Subcutaneous abdominal adipose tissue (tissue), 5 donors: ENCODE measurements around the gene PRKD2.

Source experiments
- H3K27ac ChIP-seq: one replicate; pipeline ENCODE4 v1.7.0; 2013; ENCODE audit warnings: low read depth, mild to moderate bottlenecking, inconsistent platforms, low read length, moderate library complexity
- H3K27me3 ChIP-seq, 5 donors: one replicate each; pipeline ENCODE4 v1.7.0; 2013; ENCODE audit warnings: low read length in 5 of 5, inconsistent platforms in 1 of 5; ENCODE audit not compliant: control insufficient read depth in 5 of 5, insufficient read depth in 4 of 5
- H3K36me3 ChIP-seq, 5 donors: one replicate each; pipeline ENCODE4 v1.7.0; 2013; ENCODE audit warnings: low read length in 5 of 5; ENCODE audit not compliant: control insufficient read depth in 5 of 5, insufficient read depth in 5 of 5
- H3K4me1 ChIP-seq, 5 donors: one replicate each; pipeline ENCODE4 v1.7.0; 2013; ENCODE audit warnings: low read length in 5 of 5, mild to moderate bottlenecking in 3 of 5, moderate library complexity in 1 of 5; ENCODE audit not compliant: control insufficient read depth in 5 of 5, insufficient read depth in 5 of 5
- H3K4me3 ChIP-seq, 5 donors: one replicate each; pipeline ENCODE4 v1.7.0; 2013; ENCODE audit warnings: low read length in 5 of 5, low read depth in 1 of 5
- H3K9ac ChIP-seq, 5 donors: one replicate each; pipeline ENCODE4 v1.7.0; 2013; ENCODE audit warnings: low read length in 5 of 5, mild to moderate bottlenecking in 4 of 5, moderate library complexity in 3 of 5
- H3K9me3 ChIP-seq, 5 donors: one replicate each; pipeline ENCODE4 v1.7.0; 2013; ENCODE audit warnings: low read length in 5 of 5; ENCODE audit not compliant: control insufficient read depth in 5 of 5
- donor health status: healthy.
- donor health status: healthy.
- donor health status: healthy.
- donor health status: healthy.
- donor health status: healthy.

The PRKD2 gene

DNA sequence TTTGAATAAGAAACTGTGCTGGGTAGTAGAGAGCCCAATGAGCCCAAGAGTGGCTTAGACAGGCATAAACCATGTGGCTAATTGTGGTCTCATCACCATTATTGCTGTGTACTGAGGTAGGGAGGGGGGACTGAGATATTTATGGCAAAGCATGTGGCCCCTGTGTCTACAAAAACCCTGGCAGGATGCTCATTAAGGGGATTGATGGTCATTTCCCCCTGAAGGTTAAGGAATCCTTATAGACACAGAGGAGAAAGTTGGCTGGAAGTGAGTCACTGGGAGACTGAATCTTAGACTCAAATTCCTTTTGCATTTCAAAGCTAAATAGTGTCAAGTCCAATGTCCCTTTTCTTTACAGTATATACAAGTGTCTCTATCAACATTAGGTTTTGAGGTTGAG, 46.1 kb downstream of the PRKD2 start:
- Histone ChIP-seq H3K27me3 (no peaks in the 10 kb centered on the region), H3K4me1 (no peaks in the 10 kb centered on the region), H3K9me3 (no peaks in the 10 kb centered on the region), H3K27ac (no peak overlapping the region), H3K4me3 (no peak overlapping the region), H3K9ac (no peak overlapping the region), H3K36me3 (peaks cover 0 to 32% (median 23%) of the 10 kb centered on the region in 5 donors)

DNA sequence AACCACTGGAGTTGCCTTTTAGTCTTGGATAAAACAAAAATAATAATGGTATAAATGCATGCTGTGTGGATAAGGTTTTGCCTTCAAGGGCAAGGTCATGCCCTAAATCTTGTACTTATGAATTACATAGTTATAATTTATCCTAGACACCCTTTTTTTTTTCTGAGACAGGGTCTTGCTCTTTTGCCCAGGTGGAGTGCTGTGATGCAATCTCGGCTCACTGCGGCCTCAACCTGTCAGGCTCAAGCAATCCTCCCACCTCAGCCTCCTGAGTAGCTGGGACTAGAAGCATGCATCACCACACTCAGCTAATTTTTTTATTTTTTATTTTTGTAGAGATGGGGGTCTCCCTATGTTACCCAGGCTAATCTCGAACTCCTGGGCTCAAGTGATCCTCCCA, 48.3 kb downstream of the PRKD2 start:
- H3K9ac ChIP-seq = no peak overlapping the region
- H3K4me1 ChIP-seq = no peaks in the 10 kb centered on the region
- H3K27me3 ChIP-seq = peaks cover 0 to 2% (median 0%) of the 10 kb centered on the region in 5 donors
- H3K9me3 ChIP-seq = no peaks in the 10 kb centered on the region
- no peak overlapping the region for H3K4me3 ChIP-seq
- peaks cover 0 to 15% (median 9%) of the 10 kb centered on the region in 5 donors for H3K36me3 ChIP-seq
- H3K27ac ChIP-seq = no peak overlapping the region

DNA sequence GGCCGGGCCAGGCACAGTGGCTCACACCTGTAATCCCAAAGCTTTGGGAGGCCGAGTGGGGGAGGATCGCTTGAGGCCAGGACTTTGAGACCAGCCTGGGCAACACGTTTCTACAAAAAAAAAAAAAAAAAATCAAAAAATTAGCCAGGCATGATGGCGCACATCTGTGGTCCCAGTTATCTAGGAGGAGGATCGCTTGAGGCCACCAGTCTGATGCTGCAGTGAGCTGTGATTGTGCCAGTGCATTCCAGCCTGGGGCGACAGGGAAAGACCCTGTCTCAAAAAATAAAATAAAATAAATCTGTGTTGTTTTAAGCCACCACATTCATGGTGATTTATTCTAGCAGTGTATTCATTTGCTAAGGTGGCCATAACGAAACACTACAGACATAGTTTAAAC, 51.8 kb downstream of the PRKD2 start:
- H3K27me3 ChIP-seq = peaks cover under 1 to 8% (median 4%) of the 10 kb centered on the region in 5 donors
- H3K9me3 ChIP-seq = no peaks in the 10 kb centered on the region
- H3K4me1 ChIP-seq = peaks cover 0 to 15% (median 14%) of the 10 kb centered on the region in 5 donors
- no peak overlapping the region for H3K27ac ChIP-seq
- H3K9ac ChIP-seq = no peak overlapping the region
- H3K4me3 ChIP-seq = no peak overlapping the region
- no peaks in the 10 kb centered on the region for H3K36me3 ChIP-seq

DNA sequence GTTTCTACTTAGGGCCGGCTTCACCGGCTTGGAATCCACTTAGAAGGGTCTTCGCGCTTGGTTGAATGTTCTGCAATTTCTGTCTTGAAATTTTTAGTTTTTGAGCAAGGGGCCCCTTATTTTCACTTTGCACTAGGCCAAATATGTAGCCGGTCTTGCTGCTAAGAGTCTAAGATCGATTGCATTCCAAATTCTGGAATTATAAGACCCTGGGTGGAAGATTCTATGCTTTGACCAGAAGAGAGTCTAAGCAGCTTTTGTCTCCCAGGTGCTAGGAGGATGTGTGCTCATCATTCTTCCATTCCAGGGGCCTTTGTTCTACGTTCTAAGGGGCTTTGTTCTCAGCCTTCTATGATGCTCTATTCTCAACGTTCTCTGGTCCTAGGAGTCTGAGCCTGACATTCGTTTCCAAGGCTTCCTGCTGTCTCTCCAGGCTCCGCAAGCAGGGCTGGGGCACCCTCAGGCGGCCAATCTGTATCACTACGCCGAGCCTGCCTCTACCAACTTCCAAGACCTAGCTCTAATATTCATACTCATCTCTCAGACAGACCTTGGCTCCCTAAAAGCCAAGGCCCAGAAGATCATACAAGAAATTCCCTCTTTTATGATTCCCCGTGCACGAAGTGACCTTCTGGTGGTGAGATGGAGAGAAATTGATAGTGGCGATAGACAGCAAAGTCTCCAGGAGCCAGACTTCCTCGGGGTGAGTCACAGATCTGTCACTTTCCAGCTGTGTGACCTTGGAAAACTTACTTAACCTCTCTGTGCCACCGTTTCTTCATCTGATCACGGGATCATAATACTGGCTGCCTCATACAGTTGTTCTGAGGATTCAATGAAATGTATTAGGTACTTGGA, 55.0 kb downstream of the PRKD2 start:
- H3K27ac ChIP-seq = peak overlapping the region; percentile 59
- H3K9me3 ChIP-seq = no peaks in the 10 kb centered on the region
- peaks cover 13 to 21% (median 19%) of the 10 kb centered on the region in 5 donors for H3K27me3 ChIP-seq
- peak overlapping the region; percentile 47 to 64 (median 54) for H3K4me3 ChIP-seq
- peaks cover 0 to 26% (median 24%) of the 10 kb centered on the region in 5 donors for H3K4me1 ChIP-seq
- H3K36me3 ChIP-seq = no peaks in the 10 kb centered on the region
- H3K9ac ChIP-seq = peak overlapping the region in 1 of 5 donors; percentile 42

DNA sequence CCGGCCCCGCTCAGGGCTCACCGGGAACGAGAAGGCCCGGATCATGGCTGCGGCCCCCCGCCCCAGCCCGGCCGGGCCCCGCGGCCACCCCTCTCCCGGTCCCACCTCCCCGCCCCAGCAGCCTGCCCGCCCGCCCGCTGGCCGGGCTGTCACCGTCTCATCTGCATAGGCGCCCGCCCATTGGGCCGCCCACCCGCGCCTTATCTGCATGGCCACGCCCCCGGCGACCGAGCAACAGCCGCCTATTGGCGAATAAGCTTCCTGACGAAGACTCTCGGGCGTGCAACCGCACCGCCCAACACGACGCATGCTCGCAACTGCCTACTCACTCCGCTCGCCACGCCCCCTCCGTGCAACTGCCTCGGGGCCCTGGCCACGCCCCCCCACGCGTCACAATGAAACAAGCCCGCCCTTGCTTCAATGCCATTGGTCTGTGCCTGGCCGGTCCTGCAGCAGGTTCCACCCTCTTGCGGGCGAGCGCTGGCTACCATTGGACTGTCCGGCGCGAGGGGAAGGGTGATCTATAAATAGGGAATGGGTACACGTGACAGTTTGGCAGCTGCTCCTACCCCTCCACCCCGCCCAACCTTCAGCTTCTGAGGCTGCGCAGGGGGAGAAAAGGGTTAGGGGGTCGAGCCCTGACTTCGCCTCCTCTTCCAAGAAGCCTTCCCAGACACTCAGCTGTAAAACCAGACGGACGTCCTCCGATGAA, 55.7 kb downstream of the PRKD2 start, which contains the start of gene DACT3:
Gene DACT3 (minus strand): TSS at position 163 of the 712 bp plus-strand sequence. CDS start 118 bp downstream, at position 45.
- Histone ChIP-seq H3K4me1 (peaks cover 0 to 26% (median 24%) of the 10 kb centered on the region in 5 donors), H3K27ac (peak within 1 kb of the TSS; percentile 59)

DNA sequence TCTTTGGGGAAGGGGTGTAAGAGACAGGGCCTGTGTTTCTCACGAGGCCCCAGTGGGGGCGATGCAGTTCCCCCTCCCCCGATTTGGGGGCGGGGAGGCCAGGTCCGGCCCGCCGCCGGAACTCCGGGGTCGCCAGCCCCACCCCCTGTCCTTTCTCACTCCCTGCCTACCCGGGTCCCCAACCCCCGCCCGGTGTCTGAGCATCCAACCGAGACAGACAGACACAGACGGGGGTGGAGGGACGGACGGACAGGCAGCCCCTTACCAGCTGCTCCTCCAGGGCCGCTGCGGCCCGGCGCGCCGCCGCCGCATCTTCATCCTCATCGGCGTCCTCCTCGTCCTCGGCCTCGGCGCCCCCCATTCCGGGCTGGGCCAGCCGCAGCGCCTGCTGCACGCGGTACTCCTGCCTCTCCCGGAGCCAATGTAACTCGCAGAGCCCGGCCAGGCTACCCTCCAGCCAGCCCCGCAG, 56.3 kb downstream of the PRKD2 start:
- peak overlapping the region; percentile 29 to 82 (median 64) for H3K4me3 ChIP-seq
- H3K27me3 ChIP-seq = peaks cover 13 to 21% (median 19%) of the 10 kb centered on the region in 5 donors
- peaks cover 0 to 26% (median 24%) of the 10 kb centered on the region in 5 donors for H3K4me1 ChIP-seq
- no peak overlapping the region for H3K27ac ChIP-seq
- H3K9ac ChIP-seq = peak overlapping the region in 4 of 5 donors; percentile 51 to 72 (median 57)
- H3K9me3 ChIP-seq = no peaks in the 10 kb centered on the region
- H3K36me3 ChIP-seq = no peaks in the 10 kb centered on the region

More for the DNA sequence above, 55.7 kb downstream of the PRKD2 start, which contains the start of gene DACT3:
- Histone ChIP-seq H3K9me3 (no peaks in the 10 kb centered on the region), H3K27me3 (peaks cover 13 to 21% (median 19%) of the 10 kb centered on the region in 5 donors), H3K36me3 (no peaks in the 10 kb centered on the region), H3K9ac (peak within 1 kb of the TSS in 4 of 5 donors; percentile 51 to 72 (median 57)), H3K4me3 (peak within 1 kb of the TSS; percentile 57 to 82 (median 64))

DNA sequence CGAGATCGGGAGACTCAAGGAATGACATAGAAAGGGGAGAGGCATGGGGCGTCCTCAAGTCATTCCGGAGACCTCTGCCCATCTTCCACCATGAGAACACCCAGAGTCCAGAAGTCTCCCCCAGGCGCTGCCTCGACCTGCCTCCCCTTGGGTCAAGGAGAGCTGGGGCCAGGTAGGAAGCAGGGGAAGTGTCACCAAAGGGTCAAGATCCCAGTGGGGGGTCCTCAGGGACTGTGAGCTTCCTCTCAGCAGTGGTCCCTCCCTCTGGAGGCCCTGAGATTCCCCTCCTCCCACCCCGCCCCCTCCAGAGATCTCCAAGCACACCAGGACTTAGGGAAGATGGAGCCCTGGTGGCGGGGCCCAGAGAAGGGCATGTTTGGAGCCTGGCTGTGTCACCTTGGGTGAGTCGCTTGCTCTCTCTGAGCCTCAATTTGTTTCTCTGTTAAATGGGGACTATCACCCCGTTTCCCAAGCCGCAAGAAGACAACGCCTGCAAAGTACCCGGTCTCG, 56.9 kb downstream of the PRKD2 start:
- Histone ChIP-seq H3K9me3 (no peaks in the 10 kb centered on the region), H3K27me3 (peaks cover 13 to 21% (median 19%) of the 10 kb centered on the region in 5 donors), H3K4me1 (peaks cover 0 to 26% (median 24%) of the 10 kb centered on the region in 5 donors), H3K27ac (no peak overlapping the region), H3K4me3 (peak overlapping the region; percentile 29 to 82 (median 64)), H3K9ac (peak overlapping the region in 3 of 5 donors; percentile 51 to 72 (median 56)), H3K36me3 (no peaks in the 10 kb centered on the region)

DNA sequence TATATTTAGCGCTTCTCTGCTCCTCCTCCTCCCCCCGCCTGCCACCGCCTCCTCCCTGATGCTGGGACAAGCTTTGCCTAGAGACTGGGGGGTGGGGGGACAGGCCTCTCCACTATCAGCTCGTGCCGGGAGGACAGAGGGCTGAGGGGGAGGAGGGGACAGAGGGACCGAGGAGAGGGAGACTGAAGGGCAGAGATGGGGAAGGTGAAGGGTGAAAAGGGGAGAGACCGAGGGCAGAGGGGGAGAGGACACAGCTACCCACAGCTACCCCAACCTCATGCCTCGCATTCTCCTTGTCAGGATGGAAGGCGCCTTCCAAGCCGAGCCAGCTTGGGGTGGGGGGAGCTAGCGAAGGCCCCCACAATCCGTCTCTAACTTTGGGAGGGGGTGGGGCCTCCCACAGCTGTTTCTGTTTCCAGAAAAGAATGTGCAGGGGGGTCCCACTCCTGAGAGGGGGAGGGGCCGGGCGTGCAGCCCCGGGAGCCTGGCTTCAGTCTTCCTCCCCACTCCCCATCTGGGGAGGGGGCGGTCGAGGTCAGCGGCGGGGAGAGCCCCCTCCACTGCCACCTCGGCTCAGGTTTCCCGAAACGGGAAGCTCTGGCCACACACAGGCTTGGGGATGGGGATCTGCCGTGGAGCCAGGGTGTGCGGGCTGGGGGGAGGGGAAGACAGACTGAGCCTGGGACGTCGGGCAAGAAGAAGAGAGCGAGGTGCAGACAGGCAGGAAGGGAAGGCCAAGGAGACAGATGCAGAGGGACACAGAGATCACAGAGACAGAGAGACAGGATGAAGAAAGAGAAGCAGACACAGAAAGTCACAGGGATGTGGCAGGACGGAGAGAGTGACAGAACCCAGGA, 57.5 kb downstream of the PRKD2 start:
- no peaks in the 10 kb centered on the region for H3K36me3 ChIP-seq
- no peak overlapping the region for H3K27ac ChIP-seq
- H3K9me3 ChIP-seq = no peaks in the 10 kb centered on the region
- peaks cover 0 to 26% (median 24%) of the 10 kb centered on the region in 5 donors for H3K4me1 ChIP-seq
- peaks cover 13 to 22% (median 19%) of the 10 kb centered on the region in 5 donors for H3K27me3 ChIP-seq
- peak overlapping the region; percentile 22 to 74 (median 48) for H3K4me3 ChIP-seq
- peak overlapping the region in 1 of 5 donors; percentile 51 for H3K9ac ChIP-seq

DNA sequence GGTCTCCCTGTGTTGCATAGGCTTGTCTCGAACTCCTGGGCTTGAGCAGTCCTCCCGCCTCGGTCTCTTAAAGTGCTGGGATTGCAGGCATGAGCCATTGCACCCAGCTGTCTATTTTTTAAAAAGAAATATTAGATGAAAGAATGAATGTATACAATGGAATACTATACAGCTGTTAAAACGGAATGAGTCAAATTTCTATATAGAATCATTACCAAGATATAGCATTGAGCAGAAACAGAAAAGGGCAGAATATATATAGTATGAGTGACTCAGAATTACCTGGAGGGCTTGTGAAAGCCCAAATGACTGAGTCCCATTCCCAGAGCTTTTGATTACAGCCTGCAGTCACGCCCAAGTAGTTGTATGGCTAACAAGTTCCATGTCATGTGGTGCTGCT, 60.4 kb downstream of the PRKD2 start:
- no peaks in the 10 kb centered on the region for H3K9me3 ChIP-seq
- no peak overlapping the region for H3K9ac ChIP-seq
- H3K27me3 ChIP-seq = peaks cover 13 to 23% (median 20%) of the 10 kb centered on the region in 5 donors
- H3K4me1 ChIP-seq = peaks cover 0 to 21% (median 20%) of the 10 kb centered on the region in 5 donors
- H3K4me3 ChIP-seq = no peak overlapping the region
- no peaks in the 10 kb centered on the region for H3K36me3 ChIP-seq
- H3K27ac ChIP-seq = no peak overlapping the region
